ENCODE data around the gene EHBP1. TPM values are rescaled to one million over a fixed set of nuclear protein-coding genes. Genes with fewer than 3 reads are reported as not detected.

Gene EHBP1
- total RNA-seq, 1 experiment from 2014 or later, result 19.9 TPM

DNA sequence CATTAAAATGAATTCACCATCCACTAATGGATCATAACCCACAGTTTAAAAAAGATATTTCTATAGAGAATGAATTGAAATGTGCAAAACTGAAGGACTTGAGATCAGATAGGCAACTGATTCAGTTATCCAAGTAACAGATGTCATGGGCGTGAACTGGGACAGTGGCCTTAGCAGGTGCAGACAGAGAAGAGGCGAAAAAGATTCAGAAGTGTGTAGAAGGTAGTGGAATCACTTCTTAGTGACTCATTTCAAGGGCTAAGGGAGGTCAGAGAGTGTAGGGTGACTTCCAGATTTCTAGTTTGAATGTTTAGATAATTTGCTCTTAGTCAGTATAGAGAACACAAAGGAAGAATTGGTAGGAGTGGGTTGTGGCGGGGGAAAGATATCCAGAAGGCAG is 79.7 kb downstream of the EHBP1 start:
- no peak for DNase-seq (ENCODE audit: low read depth)

DNA sequence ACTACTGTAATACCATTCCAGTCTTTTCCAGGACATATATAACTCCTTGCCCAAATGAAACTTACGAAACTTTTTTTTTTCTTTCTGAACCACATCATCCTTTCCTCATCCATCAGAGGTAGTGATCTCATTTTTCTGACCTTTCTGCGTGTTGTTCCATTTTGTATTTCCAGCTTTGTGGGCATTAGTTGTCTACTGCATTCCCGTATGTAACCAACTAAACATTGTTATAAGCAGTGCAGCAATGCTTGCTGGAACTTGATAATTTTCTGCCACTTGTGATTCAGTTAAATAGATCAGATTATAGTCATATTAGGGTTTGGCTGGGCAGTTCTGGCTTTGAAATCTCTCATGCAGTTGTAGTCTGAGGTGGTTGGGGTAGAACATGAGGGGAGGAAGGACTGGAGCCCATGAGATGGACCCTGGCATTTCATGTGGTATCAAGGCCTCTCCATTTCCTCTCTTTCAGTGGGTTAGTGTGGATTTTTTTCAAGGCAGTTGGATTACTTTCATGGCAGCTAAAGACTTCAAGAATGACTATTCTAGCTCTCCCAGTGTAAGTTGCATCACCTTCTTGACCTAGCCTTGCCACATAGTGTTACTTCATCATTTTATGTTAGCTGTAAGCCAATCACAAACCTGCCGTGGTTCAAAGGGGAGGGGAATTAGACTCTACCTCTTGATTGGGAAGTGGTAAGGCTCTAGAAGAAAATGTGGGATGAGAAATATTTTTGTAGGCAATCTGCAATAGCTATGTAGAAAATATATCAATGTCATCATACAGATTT is 80.5 kb downstream of the EHBP1 start:
- no peak for DNase-seq (ENCODE audit: low read depth)

DNA sequence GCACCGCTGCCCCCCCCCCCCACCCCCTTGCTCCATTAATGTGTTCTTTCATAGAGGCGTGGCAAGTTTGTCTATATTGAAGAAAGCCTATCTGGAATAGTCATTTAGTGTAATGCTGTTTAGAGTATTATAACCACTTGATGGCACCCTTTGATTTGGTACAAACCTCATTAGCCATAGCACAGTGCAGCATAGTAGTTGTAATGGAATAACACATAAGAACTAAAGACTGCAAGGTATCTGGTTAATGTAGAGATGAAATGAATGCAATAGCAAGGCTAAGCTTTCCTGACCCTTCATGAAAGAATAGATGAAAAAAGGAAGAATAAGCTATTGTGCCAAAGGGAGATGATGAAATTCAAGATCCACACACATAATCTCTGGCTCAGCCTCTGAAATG is 81.9 kb downstream of the EHBP1 start:
- no peak for DNase-seq (ENCODE audit: low read depth)

DNA sequence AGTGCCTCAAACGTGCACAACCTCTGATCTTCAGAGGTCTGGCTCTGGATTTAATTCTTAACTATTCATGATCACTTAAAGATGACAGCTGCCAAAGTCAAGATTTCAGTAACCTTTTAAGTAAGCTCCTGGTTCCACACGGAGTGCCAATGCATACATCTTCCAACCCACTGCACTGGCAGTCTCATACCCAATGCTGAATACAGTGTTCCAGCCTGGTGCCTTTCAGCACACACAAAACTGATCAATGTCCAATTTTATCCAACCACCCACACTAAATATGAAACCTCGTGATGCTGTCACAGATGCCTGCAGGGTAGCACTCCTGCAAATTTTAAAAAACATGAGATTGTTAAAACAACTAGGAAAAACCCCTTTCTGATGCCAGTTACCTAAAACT is 84.0 kb downstream of the EHBP1 start:
- DNase-seq (ENCODE audit: low read depth), result no peak

DNA sequence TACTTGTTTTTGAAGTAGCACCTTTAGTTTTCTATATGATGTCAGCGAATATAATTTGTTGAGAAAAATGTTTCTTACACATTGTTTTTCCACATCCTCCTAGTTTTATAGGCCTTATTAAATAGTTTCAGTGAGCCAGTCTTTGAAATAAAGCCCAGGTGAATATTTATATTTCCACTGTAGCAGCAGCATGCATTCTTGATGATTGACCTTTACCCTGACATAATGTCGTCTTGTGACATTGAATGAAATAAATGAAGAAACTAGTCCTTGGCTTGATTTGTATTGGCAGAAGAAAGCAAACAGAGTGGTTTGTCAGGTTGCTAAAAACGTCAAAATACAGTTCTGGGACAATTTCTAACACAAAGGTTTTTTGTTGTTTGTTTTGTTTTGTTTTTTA is 84.4 kb downstream of the EHBP1 start:
- DNase-seq (ENCODE audit: low read depth), result no peak

DNA sequence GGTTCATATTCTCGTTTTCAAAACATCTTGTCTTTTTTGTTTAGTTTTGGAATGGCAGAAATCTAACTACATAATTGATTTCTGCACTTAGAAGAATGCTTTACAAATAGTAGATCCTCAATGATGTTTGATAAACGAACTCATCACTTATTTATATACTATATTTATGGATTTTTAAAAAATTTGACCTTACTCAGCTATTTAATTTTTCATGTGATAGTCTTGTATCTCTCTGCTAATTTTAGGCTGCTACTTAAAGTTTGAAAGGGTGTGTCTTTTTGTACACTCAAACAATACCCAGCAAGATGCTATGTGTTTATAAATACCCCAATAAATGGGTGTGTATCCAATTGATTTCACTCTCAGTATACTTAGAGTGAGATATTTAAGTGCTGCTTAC is 86.9 kb downstream of the EHBP1 start:
- no peak for DNase-seq (ENCODE audit: low read depth)

DNA sequence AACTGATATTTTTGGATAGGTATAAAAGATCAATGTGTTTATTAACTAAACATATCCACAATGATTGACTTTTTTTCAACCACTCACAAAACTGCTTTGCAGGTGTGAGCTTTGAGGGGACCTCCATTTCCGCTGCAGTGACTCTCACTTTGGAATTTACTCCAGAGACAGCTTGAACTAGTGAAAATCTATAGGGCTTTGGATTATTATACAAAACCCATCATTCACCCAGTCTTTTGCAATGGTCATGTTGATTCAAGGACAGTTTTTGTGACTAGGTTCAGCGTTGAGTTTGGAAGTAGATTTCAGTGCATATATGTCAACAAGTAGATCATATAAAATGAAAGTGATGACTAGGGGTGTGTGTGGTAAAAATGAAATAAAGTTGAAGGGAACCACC is 87.7 kb downstream of the EHBP1 start:
- no peak for DNase-seq (ENCODE audit: low read depth)

DNA sequence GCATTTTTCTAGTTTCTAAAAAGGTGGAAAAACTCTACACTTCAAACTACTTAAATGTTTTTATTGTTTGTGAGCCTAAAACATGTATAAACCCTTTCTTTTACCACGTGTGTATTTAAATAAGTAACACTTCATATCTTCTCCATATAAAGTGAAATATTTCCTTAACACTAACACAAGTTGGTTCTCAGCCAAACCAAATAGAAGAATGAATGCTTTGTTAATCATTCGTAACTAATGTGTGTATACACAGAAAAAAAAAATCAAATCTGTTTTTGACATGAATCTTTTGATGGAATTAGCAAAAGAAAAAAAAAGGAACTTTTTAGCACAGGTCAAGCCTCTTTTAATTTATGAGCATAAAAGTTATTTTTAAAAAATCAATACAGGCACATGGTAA is 89.3 kb downstream of the EHBP1 start:
- DNase-seq (ENCODE audit: low read depth), result peak; percentile 5

DNA sequence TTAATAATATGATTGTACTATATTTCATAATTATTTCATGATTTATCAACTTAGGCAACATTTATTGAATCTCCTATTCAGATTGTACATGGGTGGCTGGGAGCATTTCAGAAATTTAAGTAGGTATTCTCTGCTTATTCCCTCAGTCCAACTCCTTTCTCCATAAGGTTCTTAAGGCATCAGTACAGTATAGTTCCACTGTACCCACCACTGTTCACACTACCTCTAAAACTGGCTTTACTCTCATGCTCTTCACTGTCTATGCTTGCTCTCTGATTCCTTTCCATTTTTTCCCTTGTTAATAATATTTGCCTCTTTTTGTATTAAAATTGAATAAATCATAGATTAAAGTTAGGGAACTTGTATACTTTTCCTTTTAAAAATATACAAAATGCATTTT is 89.8 kb downstream of the EHBP1 start:
- DNase-seq (ENCODE audit: low read depth), result no peak

DNA sequence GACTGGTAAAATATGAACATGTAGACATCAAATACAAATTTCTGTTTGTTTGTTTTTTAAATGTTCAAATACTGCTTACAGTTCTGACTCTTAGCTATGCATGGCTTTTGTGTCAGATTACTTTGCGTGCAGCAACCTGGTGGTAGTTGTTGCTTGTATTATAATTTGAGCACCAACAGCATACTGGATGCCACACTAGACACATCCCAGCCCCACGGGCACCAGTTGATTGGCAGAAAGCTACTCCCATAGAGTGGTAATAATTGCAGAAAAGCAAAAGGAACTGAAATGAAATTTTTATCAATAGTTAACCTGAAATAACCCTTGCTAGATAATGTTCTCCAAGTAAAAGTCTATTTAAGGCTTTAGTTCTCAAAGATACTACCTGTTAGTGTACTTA is 91.6 kb downstream of the EHBP1 start:
- DNase-seq (ENCODE audit: low read depth), result no peak

DNA sequence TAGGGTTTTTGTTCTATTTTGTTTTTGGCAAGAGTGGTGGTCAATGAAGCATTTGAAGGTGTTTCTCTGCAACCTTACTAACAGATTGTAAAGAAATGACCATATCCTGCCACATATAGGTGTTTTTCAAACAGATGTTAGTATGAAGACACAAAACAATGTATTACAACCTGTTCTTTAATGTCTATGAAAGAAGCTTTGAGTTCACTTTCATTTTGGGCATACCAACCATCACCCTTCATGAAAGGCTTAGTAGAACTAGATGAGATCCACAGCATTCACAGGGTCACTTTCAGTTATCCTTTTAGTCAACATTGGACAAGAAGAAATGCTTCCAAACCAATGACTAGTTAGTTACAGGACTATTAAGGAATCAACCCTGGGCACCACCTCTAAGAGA is 95.1 kb downstream of the EHBP1 start:
- DNase-seq (ENCODE audit: low read depth), result no peak

DNA sequence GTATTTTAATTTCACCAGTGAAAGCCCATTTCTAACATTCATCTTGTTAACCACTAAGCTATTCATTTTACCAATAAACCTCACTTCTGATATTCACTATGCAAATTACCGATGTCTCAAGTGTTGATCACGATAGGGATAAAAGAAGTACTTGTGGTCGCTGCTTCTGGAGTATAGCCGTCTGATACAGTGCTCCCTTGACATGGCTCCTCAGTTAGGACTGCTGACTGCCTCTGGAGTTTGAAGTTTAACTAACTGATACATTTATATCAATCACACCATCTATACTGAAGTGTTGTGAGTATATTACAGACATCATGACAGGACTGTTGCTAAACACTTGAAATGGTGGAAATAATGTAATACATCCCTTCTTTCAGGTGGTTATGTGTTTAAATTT is 95.6 kb downstream of the EHBP1 start:
- DNase-seq (ENCODE audit: low read depth), result no peak

DNA sequence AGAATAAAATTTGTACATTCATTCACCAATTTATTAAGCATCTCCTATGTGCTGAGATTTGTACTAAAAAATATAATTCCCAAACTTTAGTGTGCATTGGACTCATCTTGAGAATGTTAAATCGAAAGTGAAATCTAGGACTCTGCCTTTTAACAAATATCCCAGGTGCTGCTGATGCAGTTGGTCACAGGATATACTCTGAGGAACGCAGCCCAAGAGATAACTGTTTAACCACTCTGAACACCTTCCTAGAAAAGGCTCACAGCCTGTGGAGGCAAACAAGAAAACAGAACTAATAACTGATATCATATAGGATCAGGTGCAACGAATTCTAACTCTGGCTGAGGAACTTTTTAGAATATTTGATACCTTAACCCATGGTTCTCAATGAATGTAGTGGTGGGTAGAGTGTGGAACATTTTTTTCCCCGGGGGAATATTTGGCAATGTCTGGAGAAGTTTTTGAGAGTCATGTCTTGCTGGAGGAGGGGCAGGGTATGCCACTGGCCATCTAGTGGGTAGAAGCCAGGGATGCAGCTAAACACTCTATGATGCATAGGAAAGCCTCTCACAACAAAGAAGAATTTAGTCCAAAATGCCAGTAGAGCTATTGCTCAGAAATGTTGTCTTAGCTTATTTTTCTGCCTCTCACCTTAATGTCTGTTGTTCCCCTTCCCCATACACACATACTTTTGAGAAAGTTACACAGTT is 96.5 kb downstream of the EHBP1 start:
- DNase-seq (ENCODE audit: low read depth), result no peak

DNA sequence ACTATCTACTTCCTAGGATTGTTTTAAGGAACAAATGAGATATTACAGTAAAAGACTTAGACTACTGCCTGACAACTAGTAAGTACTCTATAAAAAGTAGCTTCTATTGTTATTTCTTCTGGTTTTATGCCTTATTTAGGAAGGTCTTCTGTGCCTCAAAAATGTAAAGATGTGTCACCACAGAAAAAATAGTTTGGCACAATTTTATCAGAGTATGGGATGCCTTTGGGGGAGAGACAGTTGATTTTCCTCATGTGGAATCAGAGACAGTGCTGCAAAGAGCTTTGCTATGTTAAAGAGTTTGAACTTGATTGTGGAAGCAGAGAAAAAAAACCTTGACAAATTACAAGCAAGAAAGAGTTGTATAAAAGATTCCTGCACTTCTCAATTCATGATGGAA is 98.4 kb downstream of the EHBP1 start:
- DNase-seq (ENCODE audit: low read depth), result no peak

DNA sequence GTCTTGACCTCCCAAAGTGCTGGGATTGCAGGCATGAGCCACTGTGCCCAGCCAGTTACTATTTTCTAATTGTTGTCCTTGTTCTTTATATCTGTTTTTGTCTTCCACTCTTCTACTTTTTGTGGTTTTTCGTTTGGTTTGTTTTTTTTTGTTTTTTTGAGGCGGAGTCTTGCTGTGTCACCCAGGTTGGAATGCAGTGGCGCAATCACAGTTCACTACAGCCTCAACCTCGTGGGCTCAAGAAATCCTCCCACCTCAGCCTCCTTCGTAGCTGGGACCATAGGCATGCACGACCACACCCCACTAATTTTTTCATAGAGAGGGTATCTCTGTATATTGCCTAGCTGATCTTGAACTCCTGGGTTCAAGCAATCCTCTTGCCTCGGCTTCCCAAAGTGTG is 100.7 kb downstream of the EHBP1 start:
- DNase-seq (ENCODE audit: low read depth), result no peak

DNA sequence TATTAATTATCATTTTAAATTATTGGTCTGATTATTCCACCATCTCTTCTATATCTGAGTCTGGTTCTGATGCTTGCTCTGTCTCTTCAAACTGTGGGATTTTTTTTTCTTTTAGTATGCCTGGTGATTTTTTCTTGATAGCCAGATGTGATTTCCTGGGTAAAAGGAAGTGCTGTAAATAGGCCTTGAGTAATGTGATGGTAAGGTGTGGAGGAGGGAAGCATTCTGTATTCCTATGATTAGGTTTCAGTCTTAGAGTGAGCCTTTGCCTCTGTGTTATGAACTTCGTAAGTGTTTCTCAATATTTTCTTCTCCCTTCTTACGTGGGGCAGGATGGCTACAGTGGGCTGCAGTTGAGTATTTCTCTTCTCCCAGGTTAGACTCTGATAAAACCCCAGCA is 103.0 kb downstream of the EHBP1 start:
- no peak for DNase-seq (ENCODE audit: low read depth)

DNA sequence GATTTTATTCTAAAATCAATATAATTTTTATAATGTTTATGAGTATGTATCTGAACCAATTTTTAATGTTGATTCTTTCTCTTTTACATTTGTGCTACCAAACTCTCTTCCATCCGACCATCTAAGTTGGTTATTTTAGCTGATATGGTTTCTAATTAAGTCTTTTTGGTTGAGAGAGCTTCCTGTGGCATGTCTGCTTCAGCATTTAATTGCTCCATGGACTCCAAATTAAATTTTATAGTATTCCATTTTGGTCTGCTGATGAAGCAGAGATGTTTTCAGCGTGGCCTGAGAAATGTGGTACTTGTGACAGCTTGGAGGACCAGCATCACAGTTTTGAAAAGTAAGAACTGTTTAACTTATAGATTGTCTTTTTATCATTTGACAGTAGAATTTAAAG is 105.6 kb downstream of the EHBP1 start:
- no peak for DNase-seq (ENCODE audit: low read depth)

DNA sequence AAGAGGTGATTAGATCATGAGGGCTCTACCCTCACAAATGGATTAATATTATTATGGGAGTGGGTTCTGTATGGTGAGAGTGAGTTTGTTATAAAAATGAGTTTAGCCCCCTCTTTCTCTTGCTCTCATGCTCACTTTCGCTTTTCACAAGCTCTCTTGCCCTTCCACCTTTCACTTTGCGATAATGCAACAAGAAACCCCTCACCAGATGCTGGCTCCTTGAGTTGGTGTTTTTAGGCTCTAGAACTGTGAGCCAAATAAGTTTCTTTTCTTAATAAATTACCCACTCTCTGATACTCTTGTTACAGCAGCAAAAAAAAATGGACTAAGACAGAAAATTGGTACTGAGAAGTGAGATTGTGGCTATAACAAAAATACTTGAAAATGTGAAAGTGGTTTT is 106.5 kb downstream of the EHBP1 start:
- no peak for DNase-seq (ENCODE audit: low read depth)

DNA sequence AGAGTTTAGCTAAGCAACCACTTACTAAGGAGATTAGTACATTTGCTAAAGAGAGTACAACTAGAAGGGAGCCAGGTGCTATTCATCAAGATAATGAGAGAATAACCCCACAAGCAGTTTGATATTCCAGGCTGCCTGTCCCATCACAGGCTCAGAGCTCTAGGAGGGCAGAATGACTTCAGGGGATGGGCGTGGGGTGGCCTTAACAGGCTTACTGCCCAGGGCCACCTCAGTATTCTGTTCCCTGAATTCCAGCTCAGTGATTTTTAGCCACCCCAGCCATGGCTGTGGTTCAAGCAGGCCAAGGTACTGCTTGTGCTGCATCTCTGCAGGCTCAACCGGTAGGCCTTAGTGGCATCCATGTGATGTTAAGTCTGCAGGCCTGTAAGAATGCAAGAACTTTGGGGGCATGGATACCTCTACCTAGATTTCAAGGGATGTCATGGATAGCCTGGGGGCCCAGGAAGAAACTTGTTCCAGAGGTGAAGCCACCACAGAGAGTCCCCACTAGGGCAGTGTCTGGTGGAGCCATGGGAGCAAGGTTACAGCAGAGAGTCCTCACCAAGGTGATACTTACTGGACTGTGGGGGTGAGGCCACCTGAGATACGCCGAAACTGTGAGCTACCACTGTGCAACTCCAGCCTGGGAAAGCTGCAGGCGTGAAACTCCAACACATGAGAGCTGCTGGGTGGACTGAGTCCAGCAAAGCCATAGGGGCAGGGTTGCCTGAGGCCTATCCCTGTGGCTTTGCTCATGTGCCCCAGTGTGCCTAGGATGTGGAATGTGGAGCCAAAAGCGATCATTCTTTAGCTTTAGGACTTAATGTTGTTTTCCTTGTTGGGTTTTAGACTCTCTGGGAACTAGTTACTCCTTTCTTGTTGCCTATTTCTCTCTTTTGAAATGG is 107.7 kb downstream of the EHBP1 start:
- DNase-seq (ENCODE audit: low read depth), result no peak

DNA sequence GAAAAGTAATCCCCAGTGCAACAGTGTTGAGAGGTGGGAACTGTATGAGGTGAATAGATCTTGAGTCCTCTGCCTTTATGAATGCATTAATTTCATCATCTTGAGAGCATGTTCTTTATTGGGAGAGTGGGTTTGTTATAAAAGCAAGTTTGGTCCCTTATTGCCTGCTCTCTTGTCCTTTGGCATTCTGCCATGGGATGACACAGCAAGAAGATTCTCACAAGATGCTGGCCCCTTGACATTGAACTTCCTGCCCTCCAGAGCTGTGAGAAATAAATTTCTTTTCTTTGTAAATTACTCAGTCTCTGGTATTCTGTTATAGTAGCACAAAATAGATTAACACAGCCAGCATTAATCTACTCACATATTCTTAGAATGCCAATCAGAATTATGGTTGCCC is 108.6 kb downstream of the EHBP1 start:
- DNase-seq (ENCODE audit: low read depth), result peak; percentile 25

DNA sequence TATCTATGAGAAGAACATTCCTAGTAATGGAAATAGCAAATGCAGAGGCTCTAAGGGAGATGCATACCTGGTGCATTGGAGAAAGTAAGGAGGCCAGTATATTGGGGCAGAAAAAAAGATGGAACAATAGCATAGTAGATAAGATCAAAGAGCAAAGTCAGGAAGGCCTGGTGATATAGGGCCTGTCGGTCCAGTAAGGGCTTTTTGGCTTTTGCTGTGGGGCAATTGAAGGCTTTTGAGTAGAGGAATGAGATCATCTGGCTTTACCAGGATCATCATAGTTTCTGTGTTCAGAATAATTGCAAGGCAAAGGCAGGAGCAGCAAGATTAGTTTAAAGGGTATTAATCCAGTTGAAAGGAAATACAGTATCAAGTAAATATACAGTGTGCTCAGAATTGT is 111.8 kb downstream of the EHBP1 start:
- no peak for DNase-seq (ENCODE audit: low read depth)

DNA sequence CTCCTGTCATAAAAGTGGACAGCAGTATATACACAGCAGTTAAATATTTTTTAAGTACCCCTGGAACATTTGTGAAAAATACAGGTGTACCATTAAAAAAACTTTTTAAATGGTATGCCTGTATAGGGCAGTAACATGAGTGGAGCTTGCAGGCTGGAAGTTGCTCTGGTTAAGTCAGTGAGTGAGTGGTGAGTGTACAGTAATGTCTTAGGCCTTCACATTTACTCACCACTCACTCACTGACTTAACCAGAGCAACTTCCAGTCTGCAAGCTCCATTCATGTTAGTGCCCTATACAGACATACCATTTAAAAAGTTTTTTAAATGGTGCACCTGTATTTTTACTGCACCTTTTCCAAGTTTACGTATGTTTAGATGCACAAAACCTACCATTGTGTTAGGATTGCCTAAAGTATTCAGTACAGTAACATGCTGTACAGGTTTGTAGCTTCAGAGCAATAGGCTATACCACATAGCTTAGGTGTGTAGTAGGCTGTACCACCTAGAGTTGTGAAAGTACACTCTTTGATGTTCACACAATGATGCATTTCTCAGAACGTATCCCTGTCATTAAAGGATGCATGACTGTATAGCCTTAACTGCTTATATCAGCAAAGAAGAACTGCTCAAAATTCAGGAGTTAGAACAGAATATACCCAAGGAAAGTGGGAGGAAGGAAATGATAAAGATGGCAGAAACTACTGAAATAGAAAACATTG is 112.6 kb downstream of the EHBP1 start:
- DNase-seq (ENCODE audit: low read depth), result no peak
